Measurements from ENCODE around the gene SETD7.

The SETD7 gene

GRCh38 chr4:139499186-139499585 lies 56.8 kb downstream of the SETD7 start:
- no peaks in the 10 kb centered on the region for H3K36me3 ChIP-seq (ENCODE audit: control insufficient read depth in 1 of 2, insufficient read depth in 2 of 2, low read length in 2 of 2)

GRCh38 chr4:139493176-139493575 lies 62.8 kb downstream of the SETD7 start:
- Histone ChIP-seq H3K27ac (ENCODE audit: low read depth, low read length) (no peak overlapping the region), H3K4me1 (ENCODE audit: control insufficient read depth in 1 of 2, insufficient read depth in 2 of 2, low read length in 2 of 2) (no peaks in the 10 kb centered on the region), H3K9ac (ENCODE audit: low read depth in 1 of 2, low read length in 2 of 2) (no peak overlapping the region), H3K36me3 (ENCODE audit: control insufficient read depth in 1 of 2, insufficient read depth in 2 of 2, low read length in 2 of 2) (no peaks in the 10 kb centered on the region), H3K4me3 (ENCODE audit: low read depth in 1 of 2, low read length in 2 of 2) (no peak overlapping the region), H3K9me3 (ENCODE audit: control insufficient read depth in 1 of 2, low read length in 2 of 2) (no peaks in the 10 kb centered on the region), H3K27me3 (ENCODE audit: control insufficient read depth in 1 of 2, insufficient read depth in 2 of 2, low read length in 2 of 2) (no peaks in the 10 kb centered on the region)

More at GRCh38 chr4:139499186-139499585, 56.8 kb downstream of the SETD7 start:
- no peaks in the 10 kb centered on the region for H3K9me3 ChIP-seq (ENCODE audit: control insufficient read depth in 1 of 2, low read length in 2 of 2)
- no peaks in the 10 kb centered on the region for H3K27me3 ChIP-seq (ENCODE audit: control insufficient read depth in 1 of 2, insufficient read depth in 2 of 2, low read length in 2 of 2)
- no peaks in the 10 kb centered on the region for H3K4me1 ChIP-seq (ENCODE audit: control insufficient read depth in 1 of 2, insufficient read depth in 2 of 2, low read length in 2 of 2)
- no peak overlapping the region for H3K27ac ChIP-seq (ENCODE audit: low read depth, low read length)
- no peak overlapping the region for H3K9ac ChIP-seq (ENCODE audit: low read depth in 1 of 2, low read length in 2 of 2)
- no peak overlapping the region for H3K4me3 ChIP-seq (ENCODE audit: low read depth in 1 of 2, low read length in 2 of 2)

GRCh38 chr4:139492429-139492828 lies 63.6 kb downstream of the SETD7 start:
- Histone ChIP-seq H3K36me3 (ENCODE audit: control insufficient read depth in 1 of 2, insufficient read depth in 2 of 2, low read length in 2 of 2) (no peaks in the 10 kb centered on the region), H3K9me3 (ENCODE audit: control insufficient read depth in 1 of 2, low read length in 2 of 2) (no peaks in the 10 kb centered on the region), H3K27ac (ENCODE audit: low read depth, low read length) (no peak overlapping the region), H3K4me3 (ENCODE audit: low read depth in 1 of 2, low read length in 2 of 2) (no peak overlapping the region), H3K9ac (ENCODE audit: low read depth in 1 of 2, low read length in 2 of 2) (no peak overlapping the region), H3K4me1 (ENCODE audit: control insufficient read depth in 1 of 2, insufficient read depth in 2 of 2, low read length in 2 of 2) (no peaks in the 10 kb centered on the region), H3K27me3 (ENCODE audit: control insufficient read depth in 1 of 2, insufficient read depth in 2 of 2, low read length in 2 of 2) (no peaks in the 10 kb centered on the region)

GRCh38 chr4:139489638-139490037 lies 66.4 kb downstream of the SETD7 start:
- Histone ChIP-seq H3K36me3 (ENCODE audit: control insufficient read depth in 1 of 2, insufficient read depth in 2 of 2, low read length in 2 of 2) (no peaks in the 10 kb centered on the region), H3K27me3 (ENCODE audit: control insufficient read depth in 1 of 2, insufficient read depth in 2 of 2, low read length in 2 of 2) (no peaks in the 10 kb centered on the region), H3K4me3 (ENCODE audit: low read depth in 1 of 2, low read length in 2 of 2) (no peak overlapping the region), H3K9me3 (ENCODE audit: control insufficient read depth in 1 of 2, low read length in 2 of 2) (no peaks in the 10 kb centered on the region), H3K9ac (ENCODE audit: low read depth in 1 of 2, low read length in 2 of 2) (no peak overlapping the region), H3K27ac (ENCODE audit: low read depth, low read length) (no peak overlapping the region), H3K4me1 (ENCODE audit: control insufficient read depth in 1 of 2, insufficient read depth in 2 of 2, low read length in 2 of 2) (peaks cover 0 to 3% of the 10 kb centered on the region in 2 donors)

GRCh38 chr4:139488442-139488841 lies 67.6 kb downstream of the SETD7 start:
- H3K9me3 ChIP-seq (ENCODE audit: control insufficient read depth in 1 of 2, low read length in 2 of 2): no peaks in the 10 kb centered on the region
- no peak overlapping the region for H3K4me3 ChIP-seq (ENCODE audit: low read depth in 1 of 2, low read length in 2 of 2)
- H3K9ac ChIP-seq (ENCODE audit: low read depth in 1 of 2, low read length in 2 of 2): no peak overlapping the region
- H3K36me3 ChIP-seq (ENCODE audit: control insufficient read depth in 1 of 2, insufficient read depth in 2 of 2, low read length in 2 of 2): no peaks in the 10 kb centered on the region
- peaks cover 0 to 3% of the 10 kb centered on the region in 2 donors for H3K4me1 ChIP-seq (ENCODE audit: control insufficient read depth in 1 of 2, insufficient read depth in 2 of 2, low read length in 2 of 2)
- H3K27ac ChIP-seq (ENCODE audit: low read depth, low read length): no peak overlapping the region
- H3K27me3 ChIP-seq (ENCODE audit: control insufficient read depth in 1 of 2, insufficient read depth in 2 of 2, low read length in 2 of 2): no peaks in the 10 kb centered on the region

- H3K4me3 ChIP-seq (ENCODE audit: low read depth in 1 of 2, low read length in 2 of 2): peak overlapping the region; percentile 2 to 30
- H3K9me3 ChIP-seq (ENCODE audit: control insufficient read depth in 1 of 2, low read length in 2 of 2): no peaks in the 10 kb centered on the region
- no peak overlapping the region for H3K27ac ChIP-seq (ENCODE audit: low read depth, low read length)
- no peaks in the 10 kb centered on the region for H3K36me3 ChIP-seq (ENCODE audit: control insufficient read depth in 1 of 2, insufficient read depth in 2 of 2, low read length in 2 of 2)
- H3K4me1 ChIP-seq (ENCODE audit: control insufficient read depth in 1 of 2, insufficient read depth in 2 of 2, low read length in 2 of 2): peaks cover 0 to 3% of the 10 kb centered on the region in 2 donors
- H3K9ac ChIP-seq (ENCODE audit: low read depth in 1 of 2, low read length in 2 of 2): no peak overlapping the region
- no peaks in the 10 kb centered on the region for H3K27me3 ChIP-seq (ENCODE audit: control insufficient read depth in 1 of 2, insufficient read depth in 2 of 2, low read length in 2 of 2)
Observed at GRCh38 chr4:139484783-139485311, 71.2 kb downstream of the SETD7 start.

GRCh38 chr4:139483000-139483399 lies 73.0 kb downstream of the SETD7 start:
- Histone ChIP-seq H3K36me3 (ENCODE audit: control insufficient read depth in 1 of 2, insufficient read depth in 2 of 2, low read length in 2 of 2) (no peaks in the 10 kb centered on the region), H3K4me1 (ENCODE audit: control insufficient read depth in 1 of 2, insufficient read depth in 2 of 2, low read length in 2 of 2) (peaks cover 0 to 3% of the 10 kb centered on the region in 2 donors), H3K27me3 (ENCODE audit: control insufficient read depth in 1 of 2, insufficient read depth in 2 of 2, low read length in 2 of 2) (no peaks in the 10 kb centered on the region), H3K9ac (ENCODE audit: low read depth in 1 of 2, low read length in 2 of 2) (no peak overlapping the region), H3K4me3 (ENCODE audit: low read depth in 1 of 2, low read length in 2 of 2) (no peak overlapping the region), H3K27ac (ENCODE audit: low read depth, low read length) (no peak overlapping the region), H3K9me3 (ENCODE audit: control insufficient read depth in 1 of 2, low read length in 2 of 2) (no peaks in the 10 kb centered on the region)

- Histone ChIP-seq H3K36me3 (ENCODE audit: control insufficient read depth in 1 of 2, insufficient read depth in 2 of 2, low read length in 2 of 2) (peaks cover 0 to 7% of the 10 kb centered on the region in 2 donors), H3K9me3 (ENCODE audit: control insufficient read depth in 1 of 2, low read length in 2 of 2) (no peaks in the 10 kb centered on the region), H3K4me3 (ENCODE audit: low read depth in 1 of 2, low read length in 2 of 2) (no peak overlapping the region)
Observed at GRCh38 chr4:139481465-139481864, 74.6 kb downstream of the SETD7 start.

GRCh38 chr4:139476363-139476762 lies 79.7 kb downstream of the SETD7 start:
- Histone ChIP-seq H3K4me3 (ENCODE audit: low read depth in 1 of 2, low read length in 2 of 2) (no peak overlapping the region), H3K27me3 (ENCODE audit: control insufficient read depth in 1 of 2, insufficient read depth in 2 of 2, low read length in 2 of 2) (no peaks in the 10 kb centered on the region), H3K36me3 (ENCODE audit: control insufficient read depth in 1 of 2, insufficient read depth in 2 of 2, low read length in 2 of 2) (peaks cover 0 to 19% of the 10 kb centered on the region in 2 donors), H3K9me3 (ENCODE audit: control insufficient read depth in 1 of 2, low read length in 2 of 2) (no peaks in the 10 kb centered on the region), H3K27ac (ENCODE audit: low read depth, low read length) (no peak overlapping the region), H3K9ac (ENCODE audit: low read depth in 1 of 2, low read length in 2 of 2) (no peak overlapping the region), H3K4me1 (ENCODE audit: control insufficient read depth in 1 of 2, insufficient read depth in 2 of 2, low read length in 2 of 2) (no peaks in the 10 kb centered on the region)

More at GRCh38 chr4:139481465-139481864, 74.6 kb downstream of the SETD7 start:
- H3K27ac ChIP-seq (ENCODE audit: low read depth, low read length): no peak overlapping the region
- no peak overlapping the region for H3K9ac ChIP-seq (ENCODE audit: low read depth in 1 of 2, low read length in 2 of 2)
- H3K27me3 ChIP-seq (ENCODE audit: control insufficient read depth in 1 of 2, insufficient read depth in 2 of 2, low read length in 2 of 2): no peaks in the 10 kb centered on the region
- peaks cover 0 to 3% of the 10 kb centered on the region in 2 donors for H3K4me1 ChIP-seq (ENCODE audit: control insufficient read depth in 1 of 2, insufficient read depth in 2 of 2, low read length in 2 of 2)

GRCh38 chr4:139472852-139473251 lies 83.2 kb downstream of the SETD7 start:
- no peak overlapping the region for H3K27ac ChIP-seq (ENCODE audit: low read depth, low read length)
- peaks cover 0 to 19% of the 10 kb centered on the region in 2 donors for H3K36me3 ChIP-seq (ENCODE audit: control insufficient read depth in 1 of 2, insufficient read depth in 2 of 2, low read length in 2 of 2)
- peaks cover 0 to 3% of the 10 kb centered on the region in 2 donors for H3K9me3 ChIP-seq (ENCODE audit: control insufficient read depth in 1 of 2, low read length in 2 of 2)
- H3K27me3 ChIP-seq (ENCODE audit: control insufficient read depth in 1 of 2, insufficient read depth in 2 of 2, low read length in 2 of 2): no peaks in the 10 kb centered on the region
- H3K4me3 ChIP-seq (ENCODE audit: low read depth in 1 of 2, low read length in 2 of 2): no peak overlapping the region
- peaks cover 0 to 4% of the 10 kb centered on the region in 2 donors for H3K4me1 ChIP-seq (ENCODE audit: control insufficient read depth in 1 of 2, insufficient read depth in 2 of 2, low read length in 2 of 2)
- no peak overlapping the region for H3K9ac ChIP-seq (ENCODE audit: low read depth in 1 of 2, low read length in 2 of 2)
